Tongue (tissue), 2 donors: ENCODE data around the gene PYGO2. TPM values are rescaled to one million over a fixed set of nuclear protein-coding genes. Genes with fewer than 3 reads are reported as not detected.
A peak's percentile ranks its signal among the peaks of the same experiment; 100 is the strongest.
"Not testable (repeated sequence)": the region's sequence is repeated elsewhere in the genome, so short reads cannot be mapped to it uniquely, and the experiment has no call there.

Experiments
- DNase-seq: peaks from one replicate; pipeline ENCODE4 v3.0.0-alpha.2; 2015
- total RNA-seq: library from RNA; depleted of rRNA; stranded (reverse); fragments of >200 nt; gene quantifications from one replicate; pipeline ENCODE4 v1.2.3, GENCODE V29; 2014

The PYGO2 gene
- total RNA-seq, 1 donor from 2014 or later = 18.1 TPM

- DNase-seq = no peak
Measured at GRCh38 chr1:154978360-154978759, 16.8 kb upstream of the PYGO2 start.

GRCh38 chr1:154977762-154978161 lies 16.2 kb upstream of the PYGO2 start:
- not testable (repeated sequence) for DNase-seq

- DNase-seq = peak; percentile 69
Measured at GRCh38 chr1:154975409-154976059, 14.0 kb upstream of the PYGO2 start.

GRCh38 chr1:154974808-154975408 lies 13.3 kb upstream of the PYGO2 start:
- peak; percentile 100 for DNase-seq

- DNase-seq = peak; percentile 100
Measured at GRCh38 chr1:154974102-154974807, 12.7 kb upstream of the PYGO2 start, which contains the start of gene CKS1B. Gene CKS1B, plus strand, starts transcription at chr1:154974681. Its CDS starts 65 bp downstream, at chr1:154974746.

GRCh38 chr1:154973344-154974101 lies 11.9 kb upstream of the PYGO2 start:
- DNase-seq = peak; percentile 96

- peak; percentile 50 for DNase-seq
Measured at GRCh38 chr1:154972517-154973343, 11.1 kb upstream of the PYGO2 start.

- no peak for DNase-seq
Measured at GRCh38 chr1:154972213-154972516, 10.6 kb upstream of the PYGO2 start.

GRCh38 chr1:154971341-154971998 lies 9.9 kb upstream of the PYGO2 start:
- DNase-seq = peak; percentile 26

- peak; percentile 97 for DNase-seq
Measured at GRCh38 chr1:154970631-154971340, 9.2 kb upstream of the PYGO2 start, which contains the start of gene SHC1. Gene SHC1, minus strand, starts transcription at chr1:154970747. Its CDS starts 221 bp downstream, at chr1:154970526.

- peak; percentile 25 for DNase-seq
Measured at GRCh38 chr1:154969860-154970452, 8.4 kb upstream of the PYGO2 start.

- DNase-seq = no peak
Measured at GRCh38 chr1:154969246-154969645, 7.7 kb upstream of the PYGO2 start.

GRCh38 chr1:154968731-154969130 lies 7.1 kb upstream of the PYGO2 start:
- no peak for DNase-seq

GRCh38 chr1:154967331-154967950 lies 5.9 kb upstream of the PYGO2 start:
- DNase-seq = no peak

GRCh38 chr1:154966111-154966510 lies 4.5 kb upstream of the PYGO2 start:
- DNase-seq = no peak

GRCh38 chr1:154964359-154964758 lies 2.8 kb upstream of the PYGO2 start:
- DNase-seq = no peak

GRCh38 chr1:154963643-154964042 lies 2.1 kb upstream of the PYGO2 start:
- DNase-seq = no peak

- no peak for DNase-seq
Measured at GRCh38 chr1:154962795-154963330, 1.3 kb upstream of the PYGO2 start.

GRCh38 chr1:154962156-154962749 lies 671 bp upstream of the PYGO2 start:
- DNase-seq = no peak
